ENCODE measurements around the gene HOXA3.

The HOXA3 gene

GRCh38 chr7:27165089-27165995, 13.0 kb upstream of the HOXA3 start, which contains the start of gene HOXA9:
TSS of gene HOXA9 (minus strand) at chr7:27165537. CDS start at chr7:27165457, 80 bp downstream.
- FAIRE-seq = peak; percentile 79

GRCh38 chr7:27164367-27165088, 12.1 kb upstream of the HOXA3 start:
- no peak for FAIRE-seq

- no peak for FAIRE-seq
Observed at GRCh38 chr7:27164045-27164366, 11.6 kb upstream of the HOXA3 start.

GRCh38 chr7:27163288-27164044, 11.1 kb upstream of the HOXA3 start:
- FAIRE-seq = no peak

GRCh38 chr7:27162561-27163287, 10.3 kb upstream of the HOXA3 start:
- no peak for FAIRE-seq

- FAIRE-seq = no peak
Observed at GRCh38 chr7:27161721-27162560, 9.6 kb upstream of the HOXA3 start.

- FAIRE-seq = no peak
Observed at GRCh38 chr7:27161214-27161720, 8.9 kb upstream of the HOXA3 start.

GRCh38 chr7:27160546-27161213, 8.3 kb upstream of the HOXA3 start:
- peak; percentile 58 for FAIRE-seq

- FAIRE-seq = no peak
Observed at GRCh38 chr7:27160145-27160545, 7.8 kb upstream of the HOXA3 start.

- no peak for FAIRE-seq
Observed at GRCh38 chr7:27159266-27160144, 7.1 kb upstream of the HOXA3 start.

GRCh38 chr7:27158436-27159265, 6.3 kb upstream of the HOXA3 start:
- no peak for FAIRE-seq

- FAIRE-seq = no peak
Observed at GRCh38 chr7:27157702-27158431, 5.5 kb upstream of the HOXA3 start.

- no peak for FAIRE-seq
Observed at GRCh38 chr7:27156916-27157701, 4.7 kb upstream of the HOXA3 start.

- FAIRE-seq = no peak
Observed at GRCh38 chr7:27156508-27156898, 4.1 kb upstream of the HOXA3 start, which contains the start of gene HOXA7. TSS of gene HOXA7 (minus strand) at chr7:27156675. CDS start at chr7:27156545, 130 bp downstream.

GRCh38 chr7:27155816-27156507, 3.6 kb upstream of the HOXA3 start:
- FAIRE-seq = no peak
